ENCODE measurements around the gene ITGAV.

GRCh38 chr2:186696290-186696689, 106.4 kb downstream of the ITGAV start:
- TF ChIP-seq POLR2AphosphoS5 (IDR thresholded peaks at IDR 0.05) (no peak), CTCF (IDR thresholded peaks at IDR 0.05) (no peak), POLR2A (IDR thresholded peaks at IDR 0.05) (no peak)
